GM18858 (cell line): ENCODE data around the gene ZNF346.
"Not testable (repeated sequence)": the region's sequence is repeated elsewhere in the genome, so short reads cannot be mapped to it uniquely, and the experiment has no call there.

Source experiments
- ATAC-seq: cut with Tn5 transposase; IDR thresholded peaks from one replicate; pipeline ENCODE4 v1.9.1; 2021; ENCODE audit not compliant: unreplicated experiment

The ZNF346 gene, protein sequence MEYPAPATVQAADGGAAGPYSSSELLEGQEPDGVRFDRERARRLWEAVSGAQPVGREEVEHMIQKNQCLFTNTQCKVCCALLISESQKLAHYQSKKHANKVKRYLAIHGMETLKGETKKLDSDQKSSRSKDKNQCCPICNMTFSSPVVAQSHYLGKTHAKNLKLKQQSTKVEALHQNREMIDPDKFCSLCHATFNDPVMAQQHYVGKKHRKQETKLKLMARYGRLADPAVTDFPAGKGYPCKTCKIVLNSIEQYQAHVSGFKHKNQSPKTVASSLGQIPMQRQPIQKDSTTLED

DNA sequence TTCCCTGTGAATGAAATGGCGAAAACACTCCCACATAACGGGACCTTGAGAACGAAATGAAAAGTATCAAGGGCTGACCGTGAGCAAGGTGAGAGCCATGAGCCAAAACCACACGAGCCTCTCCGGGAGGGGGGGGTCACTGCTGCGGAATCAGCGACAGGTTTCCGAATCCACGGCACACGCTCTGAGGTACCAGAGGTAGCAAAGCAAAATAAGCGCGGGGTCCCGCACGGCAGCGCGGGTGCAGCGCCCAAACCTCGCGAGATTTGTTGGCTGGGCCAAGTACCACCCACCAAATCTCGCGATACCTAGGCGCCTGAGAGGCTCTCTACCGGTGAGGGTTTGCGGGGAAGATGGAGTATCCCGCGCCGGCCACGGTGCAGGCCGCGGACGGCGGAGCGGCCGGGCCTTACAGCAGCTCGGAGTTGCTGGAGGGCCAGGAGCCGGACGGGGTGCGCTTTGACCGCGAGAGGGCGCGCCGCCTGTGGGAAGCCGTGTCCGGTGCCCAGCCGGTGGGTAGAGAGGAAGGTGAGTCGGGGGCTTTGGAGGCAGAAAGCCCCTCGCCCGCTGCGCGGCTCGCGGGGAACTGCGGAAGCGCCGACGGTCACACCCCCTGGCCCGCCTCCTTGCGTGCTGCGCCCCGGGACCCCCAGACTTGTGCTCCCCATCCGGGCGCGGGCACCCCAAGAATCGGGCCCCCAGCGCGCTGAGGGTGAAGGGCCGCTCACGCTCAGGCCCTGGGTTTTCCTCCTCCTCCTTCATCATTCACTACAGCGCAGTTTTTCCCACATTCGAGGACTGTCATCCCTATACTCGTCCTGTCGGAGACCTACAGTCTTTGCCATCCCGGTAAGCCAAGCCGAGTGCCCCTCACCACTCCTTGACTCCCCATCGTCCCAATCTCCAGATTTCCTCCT, at the start of gene ZNF346:
TSS of gene ZNF346 (plus strand) at position 311 of the 917 bp plus-strand sequence. CDS start at position 354, 43 bp downstream.
- peak; percentile 81 for ATAC-seq

DNA sequence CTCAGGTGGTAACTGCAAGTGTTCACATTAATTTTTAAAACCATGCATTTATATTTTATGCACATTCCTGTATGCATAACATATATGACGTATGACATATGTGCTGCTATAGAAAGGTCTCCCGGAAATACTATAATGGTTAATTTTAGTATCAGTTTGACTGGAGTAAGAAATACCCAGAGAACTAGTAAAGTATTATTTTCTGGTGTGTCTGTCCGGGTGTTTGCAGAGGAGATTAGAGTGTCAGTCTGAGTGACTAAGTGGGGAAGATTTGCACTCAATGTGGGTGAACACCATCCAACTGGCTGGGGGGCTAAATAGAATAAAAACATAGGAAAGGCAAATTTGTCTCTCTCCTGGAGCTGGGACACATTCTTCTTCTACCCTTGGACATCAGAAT, 42.8 kb upstream of the ZNF346 start:
- ATAC-seq = no peak

DNA sequence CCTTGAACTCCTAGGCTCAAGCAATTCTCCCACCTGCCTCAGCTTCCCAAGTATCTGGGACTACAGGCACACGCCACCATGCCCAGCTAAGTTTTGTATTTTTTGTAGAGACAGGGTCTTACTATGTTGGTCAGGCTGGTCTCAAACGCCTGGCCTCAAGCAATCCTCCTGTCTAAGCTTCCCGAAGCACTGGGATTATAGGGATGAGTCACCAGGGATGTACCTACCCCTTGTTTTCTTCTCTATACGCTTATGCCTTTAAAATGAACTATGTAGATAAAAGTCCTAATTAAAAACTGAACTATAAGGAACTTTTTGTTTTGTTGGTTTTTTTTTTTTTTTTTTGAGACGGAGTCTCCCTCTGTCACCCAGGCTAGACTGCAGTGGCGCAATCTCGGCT, 41.7 kb upstream of the ZNF346 start:
- no peak for ATAC-seq

DNA sequence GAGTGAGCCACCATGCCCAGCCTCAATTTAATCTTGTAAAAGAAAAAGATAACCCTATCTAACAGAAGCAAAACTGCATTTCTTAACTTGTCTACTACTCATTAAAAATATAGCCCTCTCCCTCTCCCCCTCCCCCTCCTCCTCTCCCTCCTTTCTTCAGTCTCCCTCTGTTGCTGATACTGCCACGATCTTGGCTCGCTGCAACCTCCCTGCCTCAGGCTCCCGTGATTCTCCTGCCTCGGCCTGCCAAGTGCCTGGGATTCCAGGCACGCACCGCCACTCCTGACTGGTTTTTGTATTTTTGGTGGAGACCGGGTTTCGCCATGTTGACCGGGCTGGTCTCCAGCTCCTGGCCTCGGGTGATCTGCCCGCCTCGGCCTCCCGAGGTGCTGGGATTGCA, 39.4 kb upstream of the ZNF346 start:
- ATAC-seq = not testable (repeated sequence)

DNA sequence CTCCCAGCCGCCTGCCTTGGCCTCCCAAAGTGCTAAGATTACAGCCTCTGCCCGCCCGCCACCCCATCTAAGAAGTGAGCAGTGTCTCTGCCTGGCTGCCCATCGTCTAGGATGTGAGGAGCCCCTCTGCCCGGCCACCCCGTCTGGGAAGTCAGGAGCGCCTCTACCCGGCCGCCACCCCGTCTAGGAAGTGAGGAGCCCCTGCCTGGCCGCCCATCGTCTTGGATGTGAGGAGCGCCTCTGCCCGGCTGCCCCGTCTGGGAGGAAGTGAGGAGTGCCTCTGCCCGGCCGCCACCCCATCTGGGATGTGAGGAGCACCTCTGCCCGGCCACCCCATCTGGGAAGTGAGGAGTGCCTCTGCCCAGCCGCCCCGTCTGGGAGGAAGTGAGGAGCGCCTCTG, 38.9 kb upstream of the ZNF346 start:
- ATAC-seq = not testable (repeated sequence)

DNA sequence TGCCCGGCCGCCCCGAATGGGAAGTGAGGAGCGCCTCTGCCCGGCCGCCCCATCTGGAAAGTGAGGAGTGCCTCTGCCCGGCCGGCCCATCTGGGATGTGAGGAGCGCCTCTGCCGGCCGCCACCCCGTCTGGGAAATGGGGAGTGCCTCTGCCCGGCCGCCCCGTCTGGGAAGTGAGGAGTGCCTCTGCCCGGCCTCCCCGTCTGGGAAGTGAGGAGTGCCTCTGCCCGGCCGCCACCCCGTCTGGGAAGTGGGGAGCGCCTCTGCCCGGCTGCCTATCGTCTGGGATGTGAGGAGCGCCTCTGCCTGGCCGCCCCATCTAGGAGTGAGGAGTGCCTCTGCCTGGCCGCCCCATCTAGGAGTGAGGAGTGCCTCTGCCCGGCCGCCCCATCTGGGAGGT, 38.3 kb upstream of the ZNF346 start:
- ATAC-seq = not testable (repeated sequence)

DNA sequence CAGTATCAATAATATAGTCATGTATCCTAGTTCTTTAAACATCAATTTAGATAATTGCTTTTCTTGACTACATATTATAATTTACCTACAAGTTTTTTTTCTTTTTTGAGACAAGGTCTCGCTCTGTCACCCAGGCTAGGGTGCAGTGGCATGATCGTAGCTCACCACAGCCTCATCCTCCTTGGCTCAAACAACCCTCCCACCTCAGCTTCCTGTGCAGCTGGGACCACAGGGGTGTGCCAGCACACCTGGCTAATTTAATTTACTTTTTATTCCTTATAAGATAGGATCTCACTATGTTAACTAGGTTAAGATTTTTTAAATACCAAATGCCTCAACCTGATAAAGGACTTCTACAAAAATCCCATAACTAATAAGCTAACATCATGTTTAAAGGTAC, 37.0 kb upstream of the ZNF346 start:
- peak; percentile 47 for ATAC-seq

DNA sequence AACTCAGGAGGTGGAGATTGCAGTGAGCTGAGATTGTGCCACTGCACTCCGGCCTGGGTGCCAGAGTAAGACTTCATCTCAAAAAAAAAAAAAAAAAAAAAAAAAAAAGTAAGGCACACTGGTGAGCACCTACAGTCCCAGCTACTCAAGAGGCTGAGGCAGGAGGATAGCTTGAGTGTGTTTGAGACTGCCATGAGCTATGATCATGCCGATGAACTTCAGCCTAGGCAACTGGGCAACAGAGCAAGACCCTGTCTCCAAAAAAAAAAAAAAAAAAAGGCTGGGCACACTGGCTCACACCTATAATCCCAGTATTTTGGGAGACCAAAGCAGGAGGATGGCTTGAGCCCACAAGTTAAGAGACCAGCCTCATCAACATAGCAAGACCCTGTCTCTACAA, 36.2 kb upstream of the ZNF346 start:
- ATAC-seq = no peak

DNA sequence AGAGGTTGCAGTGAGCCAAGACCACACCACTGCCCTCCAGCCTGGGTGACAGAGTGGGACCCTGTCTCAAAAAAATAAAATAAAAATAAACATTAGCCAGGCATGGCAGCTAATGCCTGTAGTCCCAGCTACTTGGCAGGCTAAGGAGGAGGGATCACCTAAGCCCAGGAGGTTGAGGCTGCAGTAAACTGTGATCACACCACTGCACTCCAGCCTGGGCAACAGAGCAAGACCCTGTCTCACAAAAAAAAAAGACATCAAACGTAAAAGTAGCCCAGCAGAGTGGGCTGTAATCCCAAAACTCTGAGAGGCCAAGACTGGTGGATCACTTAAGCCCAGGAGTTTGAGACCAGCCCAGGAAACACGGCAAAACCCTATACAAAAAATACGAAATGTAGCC, 34.9 kb upstream of the ZNF346 start:
- no peak for ATAC-seq

DNA sequence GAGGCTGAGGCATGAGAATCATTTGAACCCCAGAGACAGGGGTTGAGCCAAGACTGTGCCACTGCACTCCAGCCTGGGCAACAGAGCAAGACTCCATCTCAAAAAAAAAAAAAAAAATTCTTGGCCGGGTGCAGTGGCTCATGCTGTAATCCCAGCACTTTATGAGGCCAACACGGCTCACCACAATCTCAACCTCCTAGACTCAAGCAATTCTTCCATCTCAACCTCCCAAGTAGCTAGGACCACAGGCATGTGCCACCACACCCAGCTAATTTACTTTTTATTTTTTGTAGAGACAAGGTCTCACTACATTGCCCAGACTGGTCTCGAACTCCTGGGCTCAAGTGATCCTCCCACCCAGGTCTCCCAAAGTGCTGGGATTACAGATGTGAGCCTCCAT, 29.4 kb upstream of the ZNF346 start:
- not testable (repeated sequence) for ATAC-seq

DNA sequence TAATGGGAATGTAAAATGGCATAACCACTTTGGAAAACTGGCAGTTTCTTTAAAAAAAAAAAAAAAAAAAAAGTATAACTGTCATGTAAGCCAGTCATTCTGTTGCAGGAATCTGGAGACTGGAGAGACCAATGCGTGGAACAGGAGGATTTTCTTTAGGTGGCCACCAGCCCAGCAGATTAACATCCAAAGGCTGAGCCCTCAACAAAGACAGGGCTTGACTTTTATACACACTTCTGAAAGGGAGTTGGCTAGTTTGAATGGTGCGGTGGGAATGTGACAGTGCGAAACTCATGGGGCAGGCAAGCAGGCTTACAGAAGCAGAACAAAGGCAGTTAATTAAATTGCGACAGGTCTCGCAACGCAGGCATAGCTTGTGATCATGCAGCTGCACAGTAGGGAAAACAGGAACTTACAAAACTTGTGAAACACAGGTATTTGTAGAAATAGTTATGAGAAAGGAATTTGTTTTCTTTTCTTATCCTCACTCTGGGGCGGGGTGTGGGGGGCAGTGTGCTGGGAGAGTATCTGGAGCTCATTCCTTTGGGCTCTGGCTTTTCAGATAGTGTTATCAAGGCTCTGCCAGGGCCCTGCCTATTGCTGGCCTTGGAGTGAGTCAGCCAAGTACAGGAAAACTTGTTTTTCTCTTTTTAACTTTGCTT, 27.9 kb upstream of the ZNF346 start:
- no peak for ATAC-seq

DNA sequence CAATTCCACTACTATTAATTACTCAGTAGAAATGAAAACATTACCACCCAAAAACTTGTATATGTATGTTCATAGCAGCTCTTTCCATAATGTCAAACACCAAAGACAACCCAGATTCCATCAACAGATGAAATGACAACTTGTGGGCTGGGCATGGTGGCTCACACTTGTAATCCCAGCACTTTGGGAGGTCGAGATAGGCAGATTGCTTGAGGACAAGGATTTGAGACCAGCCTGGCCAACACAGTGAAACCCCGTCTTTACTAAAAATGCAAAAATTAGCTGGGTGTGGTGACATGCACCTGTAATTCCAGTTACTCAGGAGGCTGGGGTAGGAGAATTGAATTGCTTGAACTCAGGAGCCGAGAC, 27.4 kb upstream of the ZNF346 start:
- no peak for ATAC-seq

DNA sequence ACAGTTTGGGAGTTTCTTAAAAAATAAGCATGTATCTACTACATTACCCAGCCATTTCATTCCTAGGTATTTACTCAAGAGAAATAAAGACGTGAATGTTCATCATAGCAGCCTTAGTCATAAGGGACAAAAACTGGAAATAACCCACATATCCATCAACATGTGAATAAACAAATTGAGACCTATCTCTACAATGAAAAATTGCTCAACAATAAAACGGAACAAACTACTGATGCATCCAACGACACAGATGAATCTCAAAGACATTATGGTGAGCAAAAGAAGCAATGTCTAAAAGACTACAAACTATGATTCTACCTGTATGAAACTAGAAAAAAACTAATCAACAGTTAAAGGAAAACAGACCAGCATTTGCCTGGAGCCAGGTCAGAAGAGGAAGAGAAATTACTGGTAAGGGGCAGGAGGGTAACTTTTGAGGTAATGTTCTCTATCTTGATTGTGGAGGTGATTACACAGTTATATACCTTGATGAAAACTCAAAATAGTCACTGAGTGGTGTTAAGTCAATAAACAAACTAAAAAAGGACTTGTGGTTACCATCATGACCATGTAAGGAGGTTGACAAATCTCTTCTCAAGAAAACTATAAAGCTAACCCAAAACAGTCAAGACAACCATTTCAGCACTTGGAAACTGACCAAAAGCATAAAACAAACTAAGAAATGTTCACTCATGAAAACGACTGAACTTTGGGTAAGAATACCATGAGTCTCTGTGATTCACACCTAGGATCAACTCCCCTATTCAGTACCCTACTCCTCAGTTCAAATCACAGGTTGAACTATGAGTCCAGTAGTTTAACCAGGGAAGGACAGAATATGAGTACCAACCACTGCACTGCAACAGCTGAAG, 26.4 kb upstream of the ZNF346 start:
- ATAC-seq = peak; percentile 36

DNA sequence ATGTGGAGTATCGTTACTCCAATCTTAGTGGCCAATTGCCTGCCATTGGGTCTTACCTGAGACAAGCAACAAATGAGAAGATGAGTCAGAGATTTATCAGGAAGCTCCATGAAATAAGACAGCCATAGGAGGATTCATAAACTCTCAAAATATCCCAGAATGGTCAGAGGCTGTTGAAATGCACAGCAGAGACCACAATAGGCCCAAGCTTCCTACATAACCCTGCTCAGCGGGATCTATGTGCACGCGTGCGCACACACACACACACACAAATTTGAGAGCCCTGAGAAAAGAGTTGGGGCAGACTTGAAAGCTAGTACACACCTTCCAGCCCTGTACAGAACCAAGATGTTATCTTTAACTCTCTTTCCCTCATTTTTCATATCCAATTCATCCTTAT, 25.7 kb upstream of the ZNF346 start:
- ATAC-seq = no peak

DNA sequence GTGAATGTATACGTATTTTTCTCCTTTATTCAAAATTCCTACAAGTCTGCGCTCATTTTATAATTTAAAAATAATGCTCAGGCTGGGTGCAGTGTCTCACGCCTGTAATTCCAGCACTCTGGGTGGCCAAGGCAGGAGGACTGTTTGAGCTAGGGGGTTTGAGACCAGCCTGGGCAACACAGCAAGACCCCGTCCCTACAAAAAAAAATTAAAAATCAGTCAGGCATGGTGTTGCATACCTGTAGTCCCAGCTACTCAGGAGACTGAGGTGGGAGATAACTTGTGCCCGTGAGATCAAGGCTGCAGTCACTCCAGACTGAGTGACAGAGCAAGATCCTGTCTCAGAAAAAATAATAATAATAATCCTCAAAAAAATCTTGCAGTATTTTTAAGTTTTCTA, 23.7 kb upstream of the ZNF346 start:
- no peak for ATAC-seq

DNA sequence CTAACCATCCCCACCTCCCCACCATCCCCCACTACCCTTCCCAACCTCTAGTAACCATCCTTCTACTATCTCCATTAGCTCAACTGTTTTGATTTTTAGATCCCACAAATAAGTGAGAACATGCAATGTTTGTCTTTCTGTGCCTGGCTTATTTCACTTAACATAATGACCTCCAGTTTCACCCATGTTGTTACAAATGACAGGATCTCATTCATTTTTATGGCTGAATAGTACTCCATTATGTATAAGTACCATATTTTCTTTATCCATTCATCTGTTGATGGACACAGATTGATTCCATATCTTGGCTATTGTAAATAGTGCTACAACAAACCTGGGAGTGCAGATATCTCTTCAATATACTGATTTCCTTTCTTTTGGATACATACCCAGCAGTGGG, 23.0 kb upstream of the ZNF346 start:
- not testable (repeated sequence) for ATAC-seq

DNA sequence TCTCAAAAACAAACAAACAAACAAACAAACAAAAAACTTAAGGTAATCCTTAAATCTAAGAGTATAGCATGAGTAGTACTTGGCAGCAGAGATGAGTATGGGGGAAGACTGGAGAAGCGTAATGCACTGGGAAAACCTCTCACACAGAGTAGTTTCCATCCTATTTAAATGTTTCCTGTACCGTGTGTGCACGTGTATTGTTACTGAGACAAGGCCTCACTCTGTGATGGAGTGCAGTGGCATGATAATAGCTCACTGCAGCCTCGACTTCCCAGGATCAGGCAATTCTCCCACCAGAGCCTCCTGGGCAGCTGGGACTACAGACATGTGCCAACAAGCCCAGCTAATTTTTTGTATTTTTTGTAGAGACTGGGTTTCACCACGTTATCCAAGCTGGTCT, 18.8 kb upstream of the ZNF346 start:
- ATAC-seq = no peak

DNA sequence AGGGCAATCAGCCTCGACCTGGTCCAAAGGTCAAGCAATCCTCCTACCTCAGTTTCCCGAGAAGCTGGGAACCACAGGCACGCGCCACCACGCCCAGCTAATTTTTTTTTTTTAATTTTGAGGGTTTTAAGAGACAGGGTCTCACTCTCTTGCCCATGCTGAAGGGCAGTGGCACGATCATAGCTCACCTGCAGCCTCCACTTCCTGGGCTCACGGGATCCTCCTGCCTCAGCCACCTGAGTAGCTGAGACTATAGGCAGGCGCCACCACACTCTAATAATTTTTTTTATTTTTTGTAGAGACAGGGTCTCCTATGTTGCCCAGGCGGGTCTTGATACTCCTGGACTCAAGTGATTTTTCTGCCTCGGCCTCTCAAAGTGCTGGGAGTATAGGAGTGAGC, 17.5 kb upstream of the ZNF346 start:
- no peak for ATAC-seq

DNA sequence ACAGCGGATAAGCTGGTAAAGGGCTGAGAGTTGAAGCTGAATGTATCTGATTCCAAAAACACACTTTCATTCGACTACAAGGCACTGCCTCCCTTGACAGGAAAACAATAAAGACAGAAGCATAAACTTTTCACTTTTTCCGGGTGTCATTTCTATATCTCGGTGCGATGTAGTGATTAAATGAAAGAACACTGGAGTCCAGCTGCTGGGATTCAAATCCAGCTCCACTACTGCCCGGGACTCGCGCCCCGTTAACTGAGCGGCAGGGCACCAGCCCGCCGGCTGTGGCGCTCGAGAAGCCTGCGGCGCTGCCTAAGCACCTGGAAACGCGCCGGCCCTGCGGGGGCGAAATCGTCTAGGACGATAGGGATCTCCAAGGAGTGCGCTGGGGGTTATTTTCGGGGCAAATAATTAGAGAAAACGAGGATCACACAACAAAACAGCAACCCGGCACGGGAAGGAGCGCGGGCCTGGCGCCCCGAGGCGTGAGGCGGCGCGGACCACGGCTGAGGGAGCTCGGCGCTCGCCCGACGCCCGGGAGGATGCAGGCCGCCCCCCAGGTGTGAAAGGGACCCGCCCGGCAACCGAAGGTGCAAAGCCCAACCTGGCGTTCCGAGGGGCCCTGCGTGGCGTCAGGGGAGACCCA, 16.8 kb upstream of the ZNF346 start:
- peak; percentile 39 for ATAC-seq

DNA sequence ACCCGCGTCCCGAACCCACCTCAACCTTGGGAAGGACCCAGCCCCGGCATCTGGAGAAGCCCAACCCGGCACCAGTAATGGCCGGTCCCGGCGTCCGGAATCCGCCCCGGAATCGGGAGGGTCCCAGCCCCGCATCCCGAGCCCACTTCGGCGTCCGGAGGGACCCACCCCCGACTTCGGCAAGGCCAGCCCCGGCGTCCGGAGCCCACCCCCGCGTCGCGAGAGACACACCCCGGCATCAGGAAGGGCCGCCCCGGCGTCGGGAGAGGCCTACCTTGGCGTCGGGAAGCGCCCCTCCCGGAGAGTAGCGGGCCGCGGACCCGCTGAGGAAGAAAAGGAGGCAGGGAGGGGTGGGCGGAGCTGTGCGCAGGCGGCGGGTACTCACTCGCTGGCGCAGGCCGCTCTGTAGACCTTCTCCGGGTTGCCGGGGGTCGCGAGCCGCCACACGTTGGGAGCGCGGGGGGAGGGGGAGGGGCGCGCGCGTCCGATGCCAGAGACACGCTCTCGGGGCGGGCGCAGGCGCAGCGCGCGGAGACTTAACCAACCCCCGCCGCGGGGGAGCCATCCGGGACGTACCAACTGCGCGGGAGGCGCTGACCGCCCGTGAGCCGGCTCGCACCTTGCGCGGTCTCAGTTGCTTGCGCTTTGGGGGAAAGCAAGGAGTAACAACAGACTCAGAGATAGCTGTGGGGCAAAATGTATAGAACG, 16.1 kb upstream of the ZNF346 start, which contains the start of gene UIMC1:
TSS of gene UIMC1 (minus strand) at position 515 of the 708 bp plus-strand sequence. CDS start 24,164 bp downstream, outside the sequence.
- peak; percentile 48 for ATAC-seq
